Uterus (tissue), 2 donors: ENCODE results near the gene KRTAP10-3.

Experiments used
- POLR2A ChIP-seq, 2 donors: fragments of 450-650 bp; IDR thresholded peaks; one replicate each; pipeline ENCODE4 v1.6.1; 2016; ENCODE audit warnings: antibody characterized with exemption in 2 of 2, mild to moderate bottlenecking in 1 of 2, moderate library complexity in 1 of 2
- TF ChIP-seq, protein P1 (sequence below), 4 experiments: fragments of 200-600 bp in 2 of 4; fragments of 450-650 bp in 2 of 4; sonication (generic) in 2 of 4; IDR thresholded peaks; one replicate each; pipeline ENCODE4 v1.5.1; 2016 to 2019; ENCODE audit warnings: antibody characterized with exemption in 4 of 4, mild to moderate bottlenecking in 2 of 4, moderate library complexity in 1 of 4

DNA sequence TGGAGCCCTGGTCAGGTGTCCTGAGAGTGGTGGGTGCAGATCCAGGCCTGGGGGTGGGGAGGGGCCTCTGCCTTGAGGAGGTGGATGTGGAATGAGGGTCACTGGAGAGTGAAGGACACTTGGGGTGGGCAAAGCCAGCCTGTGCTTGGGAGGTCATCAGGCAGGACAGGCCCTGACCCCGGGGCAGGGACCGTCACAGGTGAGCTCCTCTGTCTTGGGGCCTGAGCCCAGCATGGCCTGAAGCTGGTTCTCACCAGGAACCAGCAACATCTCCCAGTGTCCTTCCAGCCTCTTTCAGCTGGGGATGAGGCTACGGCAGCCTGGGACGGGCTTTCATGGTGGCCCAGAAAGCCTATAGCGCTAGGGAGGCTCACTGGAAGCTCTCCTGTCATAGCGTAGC is 6.5 kb downstream of the KRTAP10-3 start:
- TF ChIP-seq, protein P1, sequence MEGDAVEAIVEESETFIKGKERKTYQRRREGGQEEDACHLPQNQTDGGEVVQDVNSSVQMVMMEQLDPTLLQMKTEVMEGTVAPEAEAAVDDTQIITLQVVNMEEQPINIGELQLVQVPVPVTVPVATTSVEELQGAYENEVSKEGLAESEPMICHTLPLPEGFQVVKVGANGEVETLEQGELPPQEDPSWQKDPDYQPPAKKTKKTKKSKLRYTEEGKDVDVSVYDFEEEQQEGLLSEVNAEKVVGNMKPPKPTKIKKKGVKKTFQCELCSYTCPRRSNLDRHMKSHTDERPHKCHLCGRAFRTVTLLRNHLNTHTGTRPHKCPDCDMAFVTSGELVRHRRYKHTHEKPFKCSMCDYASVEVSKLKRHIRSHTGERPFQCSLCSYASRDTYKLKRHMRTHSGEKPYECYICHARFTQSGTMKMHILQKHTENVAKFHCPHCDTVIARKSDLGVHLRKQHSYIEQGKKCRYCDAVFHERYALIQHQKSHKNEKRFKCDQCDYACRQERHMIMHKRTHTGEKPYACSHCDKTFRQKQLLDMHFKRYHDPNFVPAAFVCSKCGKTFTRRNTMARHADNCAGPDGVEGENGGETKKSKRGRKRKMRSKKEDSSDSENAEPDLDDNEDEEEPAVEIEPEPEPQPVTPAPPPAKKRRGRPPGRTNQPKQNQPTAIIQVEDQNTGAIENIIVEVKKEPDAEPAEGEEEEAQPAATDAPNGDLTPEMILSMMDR (IDR thresholded peaks at IDR 0.05) = no peak
- TF ChIP-seq POLR2A (IDR thresholded peaks at IDR 0.05) = no peak
